IMR-90 (cell line): ENCODE results near the gene ERC2. TPM values are rescaled to one million over a fixed set of nuclear protein-coding genes. Genes with fewer than 3 reads are reported as not detected.

Experiments used
- ATAC-seq: fragments of 200-7000 bp; cut with Tn5 transposase; 2 replicates; pipeline ENCODE4 v1.9.1; 2020; ENCODE audit warnings: low read depth, mild to moderate bottlenecking, moderate library complexity
- BruUV-seq: library from RNA; stranded (reverse); fragments of 400-500 nt; replicated peaks from 2 replicates; lab custom pipeline; 2021; lab: Mats Ljungman, UMichigan
- CTCF ChIA-PET: fragments of 300-600 bp; formaldehyde crosslinking; extraction: SDS; loops from one replicate; lab custom pipeline; 2021; ENCODE audit warnings: antibody characterized with exemption; lab: Yijun Ruan, JAX
- POLR2A ChIA-PET: fragments of 300-600 bp; sonication (Branson Sonifier 250); formaldehyde crosslinking; loops from one replicate; lab custom pipeline; 2022; ENCODE audit warnings: antibody characterized with exemption; ENCODE audit not compliant: unreplicated experiment; lab: Charles Lee
- DNase-seq: peaks from one replicate; pipeline ENCODE4 v3.0.0; 2013
- H2AFZ ChIP-seq: replicated peaks from 2 replicates; pipeline ENCODE3; 2013; ENCODE audit warnings: low read length, mild to moderate bottlenecking; ENCODE audit not compliant: poor library complexity
- H2AK5ac ChIP-seq: 2 replicates; pipeline ENCODE4 v1.6.1; 2013; ENCODE audit warnings: low read depth, low read length, inconsistent platforms
- H2AK9ac ChIP-seq: replicated peaks from 2 replicates; pipeline ENCODE3; 2013; ENCODE audit warnings: mild to moderate bottlenecking, low read depth, low read length, moderate library complexity; ENCODE audit not compliant: poor library complexity
- H2BK120ac ChIP-seq: 2 replicates; pipeline ENCODE4 v1.6.1; 2013; ENCODE audit warnings: low read depth, low read length, inconsistent platforms
- H2BK15ac ChIP-seq: 3 replicates; pipeline ENCODE4 v1.6.1; 2013; ENCODE audit warnings: low read depth, low read length, inconsistent platforms
- H2BK20ac ChIP-seq: 2 replicates; pipeline ENCODE4 v1.6.1; 2013; ENCODE audit warnings: low read depth, mild to moderate bottlenecking, inconsistent platforms, low read length, moderate library complexity
- H2BK5ac ChIP-seq: 2 replicates; pipeline ENCODE4 v1.6.1; 2013; ENCODE audit warnings: mild to moderate bottlenecking, low read depth, low read length, inconsistent platforms; ENCODE audit not compliant: poor library complexity, severe bottlenecking
- H3K14ac ChIP-seq: replicated peaks from 2 replicates; pipeline ENCODE4 v1.6.1; 2013; ENCODE audit warnings: low read depth, low read length, inconsistent platforms
- H3K18ac ChIP-seq: 2 replicates; pipeline ENCODE4 v1.6.1; 2013; ENCODE audit warnings: low read depth, low read length, control low read depth
- H3K23ac ChIP-seq: 2 replicates; pipeline ENCODE4 v1.6.1; 2013; ENCODE audit warnings: low read depth, low read length, inconsistent platforms
- H3K27ac ChIP-seq: 2 replicates; pipeline ENCODE4 v1.5.1; 2013; ENCODE audit warnings: mild to moderate bottlenecking, control low read depth, low read length; ENCODE audit not compliant: insufficient read depth
- H3K27me3 ChIP-seq: 2 replicates; pipeline ENCODE4 v1.6.1; 2013; ENCODE audit warnings: low read length; ENCODE audit not compliant: control insufficient read depth, insufficient read depth
- H3K36me3 ChIP-seq: 2 replicates; pipeline ENCODE4 v1.6.1; 2013; ENCODE audit warnings: low read length, mixed read lengths; ENCODE audit not compliant: control insufficient read depth, insufficient read depth
- H3K4ac ChIP-seq: 2 replicates; pipeline ENCODE4 v1.6.1; 2013; ENCODE audit warnings: low read depth, low read length, inconsistent platforms
- H3K4me1 ChIP-seq: 2 replicates; pipeline ENCODE4 v1.6.1; 2013; ENCODE audit warnings: low read length, mixed read lengths; ENCODE audit not compliant: control insufficient read depth, insufficient read depth
- H3K4me2 ChIP-seq: 2 replicates; pipeline ENCODE4 v1.6.1; 2013; ENCODE audit warnings: low read depth, mild to moderate bottlenecking, control low read depth, low read length, moderate library complexity
- H3K4me3 ChIP-seq: 2 replicates; pipeline ENCODE4 v1.5.1; 2013; ENCODE audit warnings: low read depth, mild to moderate bottlenecking, control low read depth, low read length, moderate library complexity; ENCODE audit not compliant: insufficient read depth
- H3K56ac ChIP-seq: 2 replicates; pipeline ENCODE4 v1.6.1; 2013; ENCODE audit warnings: low read length, inconsistent platforms; ENCODE audit not compliant: insufficient read depth; ENCODE audit errors: extremely low read depth
- H3K79me1 ChIP-seq, 2 experiments: 2 replicates each; pipeline ENCODE4 v1.6.1; 2013; ENCODE audit warnings: low read length in 2 of 2, inconsistent platforms in 1 of 2, low read depth in 1 of 2
- H3K9ac ChIP-seq: 2 replicates; pipeline ENCODE4 v1.6.1; 2013; ENCODE audit warnings: low read depth, low read length, control low read depth
- H3K9me1 ChIP-seq: 2 replicates; pipeline ENCODE4 v1.6.1; 2013; ENCODE audit warnings: low read length, inconsistent platforms; ENCODE audit not compliant: insufficient read depth
- H3K9me3 ChIP-seq: 2 replicates; pipeline ENCODE4 v1.6.1; 2013; ENCODE audit warnings: low read length; ENCODE audit not compliant: control insufficient read depth, insufficient read depth
- H4K20me1 ChIP-seq: 2 replicates; pipeline ENCODE4 v1.6.1; 2013; ENCODE audit warnings: low read length, inconsistent platforms; ENCODE audit not compliant: insufficient read depth
- H4K5ac ChIP-seq: 2 replicates; pipeline ENCODE4 v1.6.1; 2013; ENCODE audit warnings: mild to moderate bottlenecking, low read depth, low read length, control low read depth
- H4K8ac ChIP-seq, 2 experiments: 2 replicates each; pipeline ENCODE4 v1.6.1; 2013; ENCODE audit warnings: low read depth in 2 of 2, low read length in 2 of 2, control low read depth in 1 of 2, inconsistent platforms in 1 of 2
- H4K91ac ChIP-seq: 2 replicates; pipeline ENCODE4 v1.6.1; 2013; ENCODE audit warnings: low read depth, low read length, inconsistent platforms; ENCODE audit not compliant: insufficient read depth
- BHLHE40 ChIP-seq: fragments of 150-350 bp; IDR thresholded peaks from 2 replicates; pipeline ENCODE4 v1.6.1; 2016; ENCODE audit warnings: mild to moderate bottlenecking, low read depth, low read length
- CHD1 ChIP-seq: IDR thresholded peaks from 2 replicates; pipeline ENCODE4 v1.6.1; 2012; ENCODE audit warnings: low read depth, low read length, improper control_type of control experiment
- CTCF ChIP-seq: conservative IDR thresholded peaks from 2 replicates; pipeline ENCODE4 v1.5.1; 2012; ENCODE audit warnings: mild to moderate bottlenecking, low read depth, low read length, improper control_type of control experiment
- ELK1 ChIP-seq: fragments of 150-350 bp; IDR thresholded peaks from 2 replicates; pipeline ENCODE4 v1.6.1; 2016; ENCODE audit warnings: low read depth, mild to moderate bottlenecking, low read length, moderate library complexity, borderline replicate concordance
- MAFK ChIP-seq: IDR thresholded peaks from 2 replicates; pipeline ENCODE4 v1.6.1; 2012; ENCODE audit warnings: low read depth, low read length, improper control_type of control experiment
- MAZ ChIP-seq: IDR thresholded peaks from 2 replicates; pipeline ENCODE4 v1.6.1; 2012; ENCODE audit warnings: low read depth, mild to moderate bottlenecking, low read length, improper control_type of control experiment, moderate library complexity, borderline replicate concordance
- MXI1 ChIP-seq: IDR thresholded peaks from 2 replicates; pipeline ENCODE4 v1.6.1; 2012; ENCODE audit warnings: low read depth, mild to moderate bottlenecking, low read length, moderate library complexity, borderline replicate concordance
- NFE2L2 ChIP-seq: fragments of 150-350 bp; IDR thresholded peaks from 2 replicates; pipeline ENCODE4 v1.6.1; 2016; ENCODE audit warnings: low read depth, mild to moderate bottlenecking, low read length
- POLR2A ChIP-seq: IDR thresholded peaks from 2 replicates; pipeline ENCODE4 v1.6.1; 2012; ENCODE audit warnings: mild to moderate bottlenecking, low read depth, low read length
- RCOR1 ChIP-seq: IDR thresholded peaks from 2 replicates; pipeline ENCODE4 v1.6.1; 2012; ENCODE audit warnings: mild to moderate bottlenecking, low read length, improper control_type of control experiment; ENCODE audit not compliant: insufficient replicate concordance
- RFX5 ChIP-seq: IDR thresholded peaks from 2 replicates; pipeline ENCODE4 v1.8.0; 2012; ENCODE audit warnings: low read depth, mild to moderate bottlenecking, low read length, moderate library complexity
- SMC3 ChIP-seq: fragments of 150-350 bp; IDR thresholded peaks from 2 replicates; pipeline ENCODE4 v1.6.1; 2016; ENCODE audit warnings: low read depth, mild to moderate bottlenecking, antibody characterized with exemption, low read length, moderate library complexity
- USF2 ChIP-seq: fragments of 150-350 bp; IDR thresholded peaks from 2 replicates; pipeline ENCODE4 v1.6.1; 2017; ENCODE audit warnings: mild to moderate bottlenecking, antibody characterized with exemption, low read length, low read depth
- WGBS, 2 experiments: methylation state at CpG; one replicate each; pipeline versions ENCODE4 v1.1.5 to v1.1.7; 2013; ENCODE audit warnings: missing lambda C conversion rate in 2 of 2; ENCODE audit not compliant: insufficient read length in 1 of 2; ENCODE audit errors: extremely low coverage in 2 of 2; 5-methylcytosine and 5-hydroxymethylcytosine counted together
- dilution Hi-C: fragments of 300-500 bp; cut with HindIII; formaldehyde crosslinking; loops from one replicate; pipeline ENCODE4 v1.14.3; 2018; ENCODE audit warnings: low sequenced_read_pairs; ENCODE audit not compliant: unreplicated experiment
- in situ Hi-C: fragments of 300-500 bp; cut with MboI; formaldehyde crosslinking; loops from 3 replicates; pipeline ENCODE4 v1.14.3; 2019; ENCODE audit warnings: low sequenced_read_pairs, inconsistent platforms, mixed read lengths
- intact Hi-C: fragments of 100-400 bp; cut with micrococcal nuclease; formaldehyde crosslinking; loops from 2 replicates; pipeline ENCODE4 v1.10.0; 2022
- polyA plus RNA-seq, 3 experiments: library from polyadenylated mRNA; depleted of rRNA; stranded (reverse); fragments of >200 nt; gene quantifications; 2 replicates each; pipeline ENCODE4 v1.2.3, GENCODE V29; 2012; ENCODE audit warnings: low replicate concordance in 1 of 3
- total RNA-seq: library from RNA; depleted of rRNA; stranded (reverse); fragments of >200 nt; gene quantifications from 2 replicates; pipeline ENCODE4 v1.2.3, GENCODE V29; 2012

Gene ERC2
- total and polyA plus RNA-seq, 2 of the 4 experiments (the other 2 are of a cell fraction) = 0.17 to 0.18 TPM

DNA sequence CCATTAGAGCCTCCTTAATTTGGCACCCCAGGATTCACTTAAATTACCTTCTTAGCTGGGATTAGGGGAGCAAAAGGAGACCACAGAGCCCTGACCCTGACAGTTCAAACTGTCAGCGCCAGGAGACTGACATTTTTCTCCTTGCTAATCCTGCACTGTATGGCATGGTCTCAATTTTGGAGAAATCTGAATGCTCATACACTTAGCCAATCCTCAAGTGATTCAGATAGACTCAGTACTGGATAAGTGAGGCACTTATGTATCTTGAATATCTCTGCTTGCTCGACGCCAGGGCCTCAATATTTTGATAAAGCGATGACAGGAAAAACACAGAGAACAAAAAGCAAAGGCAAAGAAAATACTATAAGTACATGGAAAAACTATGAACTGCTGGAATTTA is 605.2 kb downstream of the ERC2 start:
- H2AFZ ChIP-seq = no peak overlapping the region
- no peak overlapping the region for H3K56ac ChIP-seq
- no peak overlapping the region for H2AK9ac ChIP-seq
- H2BK15ac ChIP-seq = no peak overlapping the region
- whole genome bisulfite sequencing, 2 experiments = no CpG with 5 or more reads among the region's 4 CpGs
- no peak overlapping the region for H3K23ac ChIP-seq
- no peaks in the 10 kb centered on the region for H3K36me3 ChIP-seq
- no peak overlapping the region for H3K4me3 ChIP-seq
- intact Hi-C loops = no loop called here
- no peak overlapping the region for H4K8ac ChIP-seq
- H2BK20ac ChIP-seq = no peak overlapping the region
- no TSS peak for BruUV-seq
- H2BK5ac ChIP-seq = no peak overlapping the region
- no peak overlapping the region for H3K9ac ChIP-seq
- no peak overlapping the region for H2AK5ac ChIP-seq
- in situ Hi-C loops = no loop called here
- peaks cover 13% of the 10 kb centered on the region; the same call in 1 of the 2 replicates for H3K4me1 ChIP-seq
- H3K9me3 ChIP-seq = no peaks in the 10 kb centered on the region
- H3K4ac ChIP-seq = no peak overlapping the region
- TF ChIP-seq MXI1 (no peak), NFE2L2 (no peak), POLR2A (no peak), MAFK (no peak), BHLHE40 (no peak), CTCF (no peak), ELK1 (no peak), USF2 (no peak), MAZ (no peak), CHD1 (no peak), RFX5 (no peak), RCOR1 (no peak), SMC3 (no peak)
- no peak for DNase-seq
- POLR2A ChIA-PET = no interaction called here
- no peak overlapping the region for H3K14ac ChIP-seq
- no peaks in the 10 kb centered on the region for H3K79me1 ChIP-seq
- H3K27ac ChIP-seq = no peak overlapping the region
- no peak overlapping the region for H2BK120ac ChIP-seq
- no peak overlapping the region for H4K5ac ChIP-seq
- no peak overlapping the region for H3K4me2 ChIP-seq
- H3K9me1 ChIP-seq = no peaks in the 10 kb centered on the region; the same call in 1 of the 2 replicates
- H3K18ac ChIP-seq = no peak overlapping the region
- dilution Hi-C loops = no loop called here
- CTCF ChIA-PET = no interaction called here
- ATAC-seq = no peak
- no peaks in the 10 kb centered on the region; the same call in 1 of the 2 replicates for H3K27me3 ChIP-seq
- no peak overlapping the region for H4K91ac ChIP-seq
- H4K20me1 ChIP-seq = no peaks in the 10 kb centered on the region
